Measurements from ENCODE around the gene SDS.

GRCh38 chr12:113370923-113371682 lies 32.6 kb downstream of the SDS start:
- TF ChIP-seq EZH2 (optimal IDR thresholded peaks at IDR 0.05; ENCODE audit: low read depth, low read length) (no peak), EZH2phosphoT487 (IDR thresholded peaks at IDR 0.05; ENCODE audit: low read length) (no peak)
- TF ChIP-seq, protein P1, sequence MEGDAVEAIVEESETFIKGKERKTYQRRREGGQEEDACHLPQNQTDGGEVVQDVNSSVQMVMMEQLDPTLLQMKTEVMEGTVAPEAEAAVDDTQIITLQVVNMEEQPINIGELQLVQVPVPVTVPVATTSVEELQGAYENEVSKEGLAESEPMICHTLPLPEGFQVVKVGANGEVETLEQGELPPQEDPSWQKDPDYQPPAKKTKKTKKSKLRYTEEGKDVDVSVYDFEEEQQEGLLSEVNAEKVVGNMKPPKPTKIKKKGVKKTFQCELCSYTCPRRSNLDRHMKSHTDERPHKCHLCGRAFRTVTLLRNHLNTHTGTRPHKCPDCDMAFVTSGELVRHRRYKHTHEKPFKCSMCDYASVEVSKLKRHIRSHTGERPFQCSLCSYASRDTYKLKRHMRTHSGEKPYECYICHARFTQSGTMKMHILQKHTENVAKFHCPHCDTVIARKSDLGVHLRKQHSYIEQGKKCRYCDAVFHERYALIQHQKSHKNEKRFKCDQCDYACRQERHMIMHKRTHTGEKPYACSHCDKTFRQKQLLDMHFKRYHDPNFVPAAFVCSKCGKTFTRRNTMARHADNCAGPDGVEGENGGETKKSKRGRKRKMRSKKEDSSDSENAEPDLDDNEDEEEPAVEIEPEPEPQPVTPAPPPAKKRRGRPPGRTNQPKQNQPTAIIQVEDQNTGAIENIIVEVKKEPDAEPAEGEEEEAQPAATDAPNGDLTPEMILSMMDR (IDR thresholded peaks at IDR 0.05; ENCODE audit: low read length) = no peak

All from MM.1S (cell line).